ENCODE measurements around the gene PNMA6F.

Gene PNMA6F

DNA sequence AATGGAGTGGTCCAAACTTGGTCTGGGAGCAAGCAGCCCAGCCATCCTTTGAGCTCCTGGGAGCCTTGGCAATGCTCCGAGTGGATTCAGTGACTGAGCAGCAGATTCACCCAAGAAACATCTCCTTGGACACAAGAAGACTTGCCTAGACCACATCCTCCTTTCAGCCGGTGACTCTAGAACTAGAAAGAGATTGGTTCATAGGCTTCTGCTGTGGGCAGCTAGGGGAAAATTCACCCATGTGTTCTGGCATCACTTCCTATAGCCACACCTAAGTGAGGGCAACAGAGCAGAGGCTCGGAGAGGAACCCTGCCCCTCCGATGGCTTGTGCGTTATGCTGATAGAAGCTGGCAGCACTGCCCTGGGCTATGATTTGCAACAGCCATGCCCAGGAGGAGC, 28.4 kb upstream of the PNMA6F start:
- DNase-seq, result no peak
- in situ Hi-C loops (cut with HindIII; ENCODE audit: low pct_ligation_motif_present, low sequenced_read_pairs), result no loop called here
- H3K4me3 ChIP-seq (ENCODE audit: low read depth, low read length), result no peak overlapping the region
- TF ChIP-seq, protein P1, sequence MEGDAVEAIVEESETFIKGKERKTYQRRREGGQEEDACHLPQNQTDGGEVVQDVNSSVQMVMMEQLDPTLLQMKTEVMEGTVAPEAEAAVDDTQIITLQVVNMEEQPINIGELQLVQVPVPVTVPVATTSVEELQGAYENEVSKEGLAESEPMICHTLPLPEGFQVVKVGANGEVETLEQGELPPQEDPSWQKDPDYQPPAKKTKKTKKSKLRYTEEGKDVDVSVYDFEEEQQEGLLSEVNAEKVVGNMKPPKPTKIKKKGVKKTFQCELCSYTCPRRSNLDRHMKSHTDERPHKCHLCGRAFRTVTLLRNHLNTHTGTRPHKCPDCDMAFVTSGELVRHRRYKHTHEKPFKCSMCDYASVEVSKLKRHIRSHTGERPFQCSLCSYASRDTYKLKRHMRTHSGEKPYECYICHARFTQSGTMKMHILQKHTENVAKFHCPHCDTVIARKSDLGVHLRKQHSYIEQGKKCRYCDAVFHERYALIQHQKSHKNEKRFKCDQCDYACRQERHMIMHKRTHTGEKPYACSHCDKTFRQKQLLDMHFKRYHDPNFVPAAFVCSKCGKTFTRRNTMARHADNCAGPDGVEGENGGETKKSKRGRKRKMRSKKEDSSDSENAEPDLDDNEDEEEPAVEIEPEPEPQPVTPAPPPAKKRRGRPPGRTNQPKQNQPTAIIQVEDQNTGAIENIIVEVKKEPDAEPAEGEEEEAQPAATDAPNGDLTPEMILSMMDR (IDR thresholded peaks at IDR 0.05; ENCODE audit: low read depth, low read length, missing control alignments), result no peak
- H3K36me3 ChIP-seq (replicated peaks), result peaks cover 7% of the 10 kb centered on the region
- H3K27ac ChIP-seq, result no peak overlapping the region
- H3K27me3 ChIP-seq (replicated peaks), result no peaks in the 10 kb centered on the region

DNA sequence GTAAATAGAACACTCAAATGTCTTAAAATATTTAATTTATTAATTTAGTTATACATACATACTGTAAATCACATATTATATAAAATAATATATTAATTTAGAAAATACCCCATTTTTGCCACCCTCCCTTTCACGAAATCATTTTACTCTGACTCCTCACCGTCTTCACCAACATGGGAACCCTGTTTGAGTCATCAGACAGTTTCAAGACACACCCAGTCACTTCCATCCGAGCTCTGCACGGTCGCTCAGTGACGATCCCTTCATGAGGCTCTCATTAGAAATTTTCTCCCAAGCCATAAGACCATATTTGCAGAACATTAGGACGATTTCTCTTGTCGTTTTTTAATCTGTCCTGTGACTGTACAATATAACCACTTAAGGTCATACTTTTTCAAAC, 26.9 kb upstream of the PNMA6F start:
- Histone ChIP-seq H3K27me3 (replicated peaks) (no peaks in the 10 kb centered on the region), H3K36me3 (replicated peaks) (peaks cover 10% of the 10 kb centered on the region), H3K27ac (no peak overlapping the region), H3K4me3 (ENCODE audit: low read depth, low read length) (no peak overlapping the region)
- TF ChIP-seq, protein P1 (IDR thresholded peaks at IDR 0.05; ENCODE audit: low read depth, low read length, missing control alignments), result no peak
- in situ Hi-C loops (cut with HindIII; ENCODE audit: low pct_ligation_motif_present, low sequenced_read_pairs), result no loop called here
- no peak for DNase-seq

DNA sequence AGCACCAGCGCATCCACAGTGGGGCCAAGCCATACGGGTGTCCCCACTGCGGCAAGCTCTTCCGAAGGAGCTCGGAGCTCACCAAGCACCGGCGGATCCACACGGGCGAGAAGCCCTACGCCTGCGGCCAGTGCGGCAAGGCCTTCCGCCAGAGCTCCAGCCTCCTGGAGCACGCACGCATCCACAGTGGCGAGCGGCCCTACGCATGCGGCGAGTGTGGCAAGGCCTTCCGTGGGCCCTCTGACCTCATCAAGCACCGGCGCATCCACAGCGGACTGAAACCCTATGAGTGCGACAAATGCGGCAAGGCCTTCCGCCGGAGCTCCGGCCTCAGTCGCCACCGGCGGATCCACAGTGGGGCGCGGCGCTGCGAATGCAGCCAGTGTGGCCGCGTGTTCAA, 26.0 kb upstream of the PNMA6F start:
- TF ChIP-seq, protein P1 (IDR thresholded peaks at IDR 0.05; ENCODE audit: low read depth, low read length, missing control alignments), result no peak
- Histone ChIP-seq H3K27me3 (replicated peaks) (no peaks in the 10 kb centered on the region), H3K4me3 (ENCODE audit: low read depth, low read length) (no peak overlapping the region), H3K36me3 (replicated peaks) (peaks cover 10% of the 10 kb centered on the region), H3K27ac (no peak overlapping the region)
- in situ Hi-C loops (cut with HindIII; ENCODE audit: low pct_ligation_motif_present, low sequenced_read_pairs), result no loop called here
- DNase-seq, result no peak

DNA sequence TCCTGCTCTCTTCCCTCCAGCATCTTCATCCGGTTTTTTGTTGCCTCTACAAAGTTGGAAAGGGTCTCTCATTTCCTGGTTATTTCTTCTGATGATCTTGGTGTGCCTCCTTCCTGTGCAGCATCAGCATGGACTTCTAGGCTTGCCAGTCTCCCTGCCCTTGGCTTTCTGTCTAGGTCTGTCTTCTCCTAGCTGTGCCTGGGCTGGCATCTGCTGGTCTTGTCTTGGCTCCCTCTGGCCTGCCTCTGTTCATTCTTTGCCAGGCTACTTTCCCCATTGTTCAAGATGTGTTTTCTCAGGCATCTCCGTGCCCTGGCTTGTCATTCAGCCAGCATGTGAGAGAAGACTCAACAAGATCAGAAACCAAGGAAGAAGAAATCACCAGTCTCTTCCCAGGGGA, 22.1 kb upstream of the PNMA6F start:
- in situ Hi-C loops (cut with HindIII; ENCODE audit: low pct_ligation_motif_present, low sequenced_read_pairs), result no loop called here
- no peak overlapping the region for H3K27ac ChIP-seq
- peaks cover 14% of the 10 kb centered on the region for H3K36me3 ChIP-seq (replicated peaks)

DNA sequence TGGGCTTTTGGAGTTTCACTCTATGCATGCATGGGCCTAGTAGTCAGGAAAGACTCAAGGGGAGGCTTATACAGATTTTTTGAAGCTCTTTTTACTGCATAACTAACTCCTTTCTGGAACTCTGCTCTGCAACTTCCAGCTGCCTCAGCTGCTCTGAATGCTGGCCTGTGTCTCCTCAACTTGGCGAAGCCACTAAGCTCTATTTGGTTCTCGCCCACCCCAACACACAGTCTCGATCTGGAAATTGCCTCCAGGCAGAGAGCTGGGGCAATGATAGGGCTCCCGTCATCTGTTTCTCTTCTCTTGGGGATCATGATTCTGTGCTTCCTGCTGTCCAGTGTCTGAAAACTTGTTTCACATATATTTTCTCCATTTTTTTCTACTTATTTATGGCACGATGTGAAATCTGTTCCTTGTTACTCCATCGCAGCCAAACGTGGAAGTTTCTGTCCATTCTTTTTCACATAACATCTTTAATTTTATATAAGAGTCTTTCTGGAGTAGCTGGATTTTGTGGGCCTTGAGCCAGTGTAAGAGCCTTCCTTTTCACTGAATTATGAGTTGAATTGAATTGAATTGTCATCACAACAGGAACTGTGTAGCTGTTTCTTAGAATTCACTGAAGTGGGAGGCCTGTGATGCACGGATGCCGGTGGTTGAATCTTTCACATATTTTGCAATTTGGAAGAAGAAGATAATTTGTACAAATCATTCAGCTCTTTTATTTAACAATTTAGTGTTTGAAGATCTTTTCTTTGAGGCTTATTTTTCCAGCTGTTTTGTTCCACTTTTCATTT, 21.4 kb upstream of the PNMA6F start:
- no peak for DNase-seq
- Histone ChIP-seq H3K27me3 (replicated peaks) (no peaks in the 10 kb centered on the region), H3K4me3 (ENCODE audit: low read depth, low read length) (no peak overlapping the region), H3K27ac (no peak overlapping the region), H3K36me3 (replicated peaks) (peaks cover 14% of the 10 kb centered on the region)
- TF ChIP-seq, protein P1 (IDR thresholded peaks at IDR 0.05; ENCODE audit: low read depth, low read length, missing control alignments), result no peak
- in situ Hi-C loops (cut with HindIII; ENCODE audit: low pct_ligation_motif_present, low sequenced_read_pairs), result no loop called here

More for the DNA sequence above, 22.1 kb upstream of the PNMA6F start:
- no peak for DNase-seq
- TF ChIP-seq, protein P1 (IDR thresholded peaks at IDR 0.05; ENCODE audit: low read depth, low read length, missing control alignments), result no peak
- Histone ChIP-seq H3K4me3 (ENCODE audit: low read depth, low read length) (no peak overlapping the region), H3K27me3 (replicated peaks) (no peaks in the 10 kb centered on the region)

DNA sequence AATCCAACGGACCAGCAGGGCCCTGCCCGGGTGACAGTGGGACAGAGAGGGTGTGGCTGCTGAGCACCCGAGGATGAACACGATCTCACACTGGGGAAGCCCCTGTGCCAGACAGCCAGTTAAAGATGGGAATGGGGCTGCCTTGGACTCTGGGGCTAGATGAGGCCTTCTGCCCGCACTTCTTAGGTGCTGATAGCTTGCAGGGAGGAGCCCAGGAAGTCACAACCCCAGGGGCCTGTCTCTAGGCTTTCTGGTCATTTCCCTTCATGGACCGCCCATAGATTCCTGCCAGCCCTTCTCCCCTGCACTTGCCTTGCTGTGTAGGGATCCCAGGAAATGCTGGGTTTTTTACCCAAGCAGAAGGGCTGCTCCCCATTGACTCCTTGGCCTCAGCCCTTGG, 18.5 kb upstream of the PNMA6F start:
- in situ Hi-C loops (cut with HindIII; ENCODE audit: low pct_ligation_motif_present, low sequenced_read_pairs), result no loop called here
- Histone ChIP-seq H3K27ac (no peak overlapping the region), H3K27me3 (replicated peaks) (no peaks in the 10 kb centered on the region), H3K4me3 (ENCODE audit: low read depth, low read length) (no peak overlapping the region), H3K36me3 (replicated peaks) (peaks cover 7% of the 10 kb centered on the region)
- DNase-seq, result no peak
- TF ChIP-seq, protein P1 (IDR thresholded peaks at IDR 0.05; ENCODE audit: low read depth, low read length, missing control alignments), result no peak

Measured in brain microvascular endothelial cell (primary cell).